ENCODE measurements around the gene RIT2.

- TF ChIP-seq EZH2 (optimal IDR thresholded peaks at IDR 0.05; ENCODE audit: low read depth, low read length), result no peak
- no peak for TF ChIP-seq CTCF (IDR thresholded peaks at IDR 0.05; ENCODE audit: low read length)
- TF ChIP-seq EZH2phosphoT487 (IDR thresholded peaks at IDR 0.05; ENCODE audit: low read length), result no peak
Observed at GRCh38 chr18:43046322-43046721, 69.2 kb downstream of the RIT2 start.
